ENCODE results near the gene TLK2.
"Not testable (repeated sequence)": the region's sequence is repeated elsewhere in the genome, so short reads cannot be mapped to it uniquely, and the experiment has no call there.

Gene TLK2

GRCh38 chr17:62490990-62491389, 12.4 kb downstream of the TLK2 start:
- DNase-seq, result not testable (repeated sequence)

DNA sequence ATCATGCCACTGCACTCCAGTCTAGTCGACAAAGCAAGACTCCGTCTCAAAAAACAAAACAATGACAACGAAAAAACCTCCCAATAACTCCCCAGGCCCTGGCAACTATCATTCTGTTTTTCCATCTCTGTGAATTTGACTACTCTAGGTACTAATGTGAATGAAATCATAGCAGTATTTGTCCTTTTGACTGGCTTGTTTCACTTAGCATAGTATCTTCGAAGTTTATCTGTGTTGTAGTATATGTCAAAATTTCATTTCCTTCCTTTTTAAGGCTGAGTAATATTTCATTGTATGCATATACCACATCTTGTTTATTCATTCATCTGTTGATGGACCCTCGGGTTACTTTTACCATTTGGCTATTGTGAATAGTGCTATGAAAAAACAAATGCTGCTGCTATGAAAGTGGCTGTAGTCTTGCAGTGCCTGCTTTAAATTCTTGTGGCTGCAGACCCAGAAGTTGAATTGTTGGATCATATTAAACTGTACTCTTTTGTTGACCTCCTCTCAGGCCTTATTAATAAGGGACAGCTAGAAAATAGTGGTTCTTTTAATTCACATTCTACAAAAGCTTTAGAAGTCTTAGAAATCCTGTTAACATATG, 14.5 kb downstream of the TLK2 start:
- not testable (repeated sequence) for DNase-seq

DNA sequence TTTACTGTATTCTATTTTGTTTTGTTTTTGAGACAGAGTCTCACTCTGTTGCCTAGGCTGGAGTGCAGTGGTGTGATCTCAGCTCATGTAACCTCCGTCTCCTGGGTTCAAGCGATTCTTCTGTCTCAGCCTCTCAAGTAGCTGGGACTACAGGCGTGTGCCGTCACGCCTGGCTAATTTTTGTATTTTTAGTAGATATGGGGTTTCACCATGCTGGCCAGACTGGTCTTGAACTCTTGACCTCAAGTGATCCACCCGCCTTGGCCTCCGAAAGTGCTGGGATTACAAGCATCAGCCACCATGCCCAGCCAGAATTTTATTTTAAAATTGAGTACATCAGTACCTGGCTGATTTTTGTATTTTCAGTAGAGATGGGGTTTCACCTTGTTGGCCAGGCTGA, 15.4 kb downstream of the TLK2 start:
- DNase-seq, result not testable (repeated sequence)

GRCh38 chr17:62496344-62496743, 17.7 kb downstream of the TLK2 start:
- not testable (repeated sequence) for DNase-seq

DNA sequence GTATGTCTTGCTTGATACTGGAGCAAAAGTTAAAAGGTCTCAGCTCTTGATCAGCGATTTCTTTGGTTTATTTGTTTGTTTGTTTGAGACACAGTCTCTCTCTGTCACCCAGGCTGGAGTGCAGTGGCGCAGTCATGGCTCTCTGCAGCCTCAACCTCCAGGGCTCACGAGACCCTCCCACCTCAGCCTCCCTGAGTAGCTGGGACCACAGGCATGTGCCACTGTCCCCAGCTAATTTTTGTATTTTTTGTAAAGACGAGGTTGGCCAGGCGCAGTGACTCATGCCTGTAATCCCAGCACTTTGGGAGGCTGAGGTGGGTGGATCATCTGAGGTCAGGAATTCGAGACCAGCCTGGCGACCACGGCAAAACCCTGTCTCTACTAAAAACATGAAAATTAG, 20.2 kb downstream of the TLK2 start:
- not testable (repeated sequence) for DNase-seq

DNA sequence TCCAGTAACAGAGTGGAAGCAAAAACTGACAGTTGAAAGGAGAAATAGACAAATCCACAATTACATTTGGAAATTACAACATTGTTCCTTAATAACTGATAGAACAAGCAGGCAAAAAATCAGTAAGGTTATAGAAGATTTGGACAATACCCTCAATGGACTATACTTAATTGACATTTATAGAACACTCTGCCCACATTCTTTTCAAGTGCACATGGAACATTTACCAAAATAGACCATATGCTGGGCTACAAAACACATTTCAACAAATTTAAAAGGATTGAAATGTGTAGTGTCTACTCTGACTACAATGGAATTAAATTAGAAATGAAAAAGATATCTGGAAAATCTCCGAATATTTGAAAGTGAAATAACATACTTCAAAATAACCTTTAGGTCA, 21.8 kb downstream of the TLK2 start:
- DNase-seq, result not testable (repeated sequence)

DNA sequence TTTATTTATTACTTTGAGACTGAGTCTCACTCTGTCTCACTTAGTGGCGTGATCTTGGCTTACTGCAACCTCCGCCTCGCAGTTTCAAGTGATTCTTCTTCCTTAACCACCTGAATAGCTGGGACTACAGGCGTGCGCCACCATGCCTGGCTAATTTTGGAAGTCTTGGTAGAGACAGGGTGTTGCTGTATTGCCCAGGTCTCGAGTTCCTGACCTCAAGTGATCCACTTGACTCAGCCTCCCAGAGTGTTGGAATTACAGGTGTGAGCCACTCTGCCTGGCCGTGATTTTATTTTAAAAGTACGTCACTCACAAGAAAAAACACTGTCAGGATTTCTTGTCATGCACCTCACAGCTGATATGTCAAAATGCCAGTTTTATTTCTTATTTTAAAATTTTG, 26.2 kb downstream of the TLK2 start:
- not testable (repeated sequence) for DNase-seq

GRCh38 chr17:62507191-62507836, 28.7 kb downstream of the TLK2 start:
- not testable (repeated sequence) for DNase-seq

- not testable (repeated sequence) for DNase-seq
Observed at GRCh38 chr17:62510247-62510819, 31.7 kb downstream of the TLK2 start.

DNA sequence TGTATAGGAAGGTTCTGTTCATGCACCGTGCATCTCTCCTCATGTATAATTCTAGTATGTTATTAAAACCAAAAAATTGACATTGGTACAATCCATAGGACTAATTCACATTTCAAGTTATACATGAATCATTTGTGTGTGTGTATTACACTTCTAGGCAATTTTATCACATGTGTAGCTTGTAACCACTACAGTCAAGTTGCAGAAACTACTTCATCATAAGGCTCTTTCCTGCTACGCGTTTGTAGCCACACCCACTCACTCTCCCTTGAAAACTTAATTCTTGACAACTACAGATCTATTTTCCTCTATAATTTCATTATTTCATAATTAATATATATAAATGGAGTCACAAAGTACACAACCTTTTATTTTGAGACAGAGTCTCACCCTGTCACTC, 32.4 kb downstream of the TLK2 start:
- peak; percentile 14 to 27 (median 19) for DNase-seq

DNA sequence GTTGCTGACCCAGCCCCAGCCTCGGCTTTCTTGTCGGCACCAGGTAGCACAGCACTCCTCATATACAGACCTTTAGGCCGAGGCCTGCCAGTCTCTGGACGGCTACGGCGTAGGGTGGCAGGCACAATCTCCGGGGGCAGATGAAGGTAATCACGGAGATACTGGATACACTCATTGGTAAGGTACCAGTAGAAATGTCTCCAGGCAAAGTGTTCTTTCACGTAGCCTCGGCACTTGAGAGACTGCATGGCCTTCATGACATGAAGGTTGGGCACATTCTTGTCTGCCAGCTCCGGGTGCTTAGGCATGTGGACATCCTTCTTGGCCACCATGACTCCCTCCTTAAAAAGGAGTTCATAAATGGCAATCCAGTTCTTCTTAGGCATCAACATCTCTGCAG, 37.8 kb downstream of the TLK2 start:
- not testable (repeated sequence) for DNase-seq

GRCh38 chr17:62521295-62521694, 42.7 kb downstream of the TLK2 start:
- DNase-seq, result not testable (repeated sequence)

DNA sequence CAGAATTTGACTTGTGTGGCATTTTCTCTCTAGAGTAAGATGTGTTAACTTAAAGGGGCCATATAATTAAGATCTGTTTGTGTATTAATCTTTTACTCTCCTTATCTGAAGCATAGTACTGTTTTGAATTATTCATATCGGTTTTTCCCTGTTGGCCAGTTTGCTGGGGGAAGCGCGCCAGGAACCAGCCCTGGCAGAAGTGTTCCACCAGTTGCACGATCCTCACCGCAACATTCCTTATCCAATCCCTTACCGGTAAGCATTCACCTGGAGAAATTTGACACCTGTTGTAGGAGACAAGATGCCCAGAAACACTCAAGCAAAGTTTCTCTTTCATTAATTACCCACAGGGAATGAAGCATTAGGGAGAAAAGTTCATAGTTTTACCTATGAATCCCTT, 45.5 kb downstream of the TLK2 start:
- not testable (repeated sequence) for DNase-seq

GRCh38 chr17:62525317-62525716, 46.7 kb downstream of the TLK2 start:
- DNase-seq, result peak in 2 of 3 donors; percentile 13 to 21

DNA sequence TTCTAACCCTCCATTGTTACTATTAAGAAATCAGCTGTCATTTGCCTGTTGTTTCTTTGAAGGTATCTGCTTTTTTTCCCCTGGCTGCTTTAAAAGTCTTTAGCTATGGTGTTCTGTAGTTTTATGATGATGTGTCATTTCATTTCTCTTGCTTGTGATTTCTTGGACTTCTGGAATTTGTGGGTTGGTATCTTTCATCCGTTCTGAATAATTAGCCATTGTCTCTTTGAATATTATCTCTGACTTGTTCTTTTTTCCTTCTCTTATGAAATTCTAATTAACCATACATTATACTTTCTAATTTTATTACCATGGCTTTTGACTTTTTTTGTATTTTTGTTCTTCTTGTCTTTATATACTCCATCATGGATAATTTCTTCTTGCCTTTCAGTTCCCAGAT, 52.3 kb downstream of the TLK2 start:
- not testable (repeated sequence) for DNase-seq

DNA sequence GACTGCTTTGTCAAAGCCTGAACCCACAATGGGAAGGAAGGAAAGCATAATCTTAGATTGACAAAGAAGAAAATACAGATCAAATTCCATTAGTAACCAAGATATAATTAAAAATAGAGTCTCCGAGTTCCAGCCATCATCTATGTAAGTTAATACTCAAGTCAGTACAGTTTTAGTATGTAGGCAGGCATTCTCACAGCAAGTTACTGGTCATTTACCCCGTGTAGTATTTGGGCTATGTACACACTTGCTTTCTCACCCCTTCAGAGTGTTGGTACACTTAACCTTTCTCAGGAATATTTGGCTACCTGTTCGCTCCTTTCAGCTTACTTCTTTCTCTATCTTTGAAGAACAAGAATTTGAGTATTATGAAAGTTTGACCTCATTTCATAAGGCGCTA, 57.9 kb downstream of the TLK2 start:
- DNase-seq, result not testable (repeated sequence)

DNA sequence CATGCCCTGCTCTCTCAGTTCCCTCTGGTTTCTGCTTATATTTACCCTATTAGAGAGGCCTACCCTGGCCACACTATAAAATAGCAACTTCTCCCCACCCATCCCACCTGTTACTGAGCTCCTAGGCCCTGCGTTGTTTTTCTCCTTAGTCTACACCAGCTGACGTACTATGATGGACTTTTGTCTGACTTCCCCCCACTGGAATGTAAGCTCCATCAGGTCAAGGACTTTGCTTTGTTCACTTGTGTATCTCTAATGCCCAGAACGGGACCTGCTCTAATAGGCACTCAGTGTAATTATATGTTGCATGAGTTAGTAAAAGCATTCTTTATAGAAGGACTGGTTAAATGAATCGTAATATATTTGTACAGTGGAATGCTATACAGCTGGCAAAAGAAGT, 62.4 kb downstream of the TLK2 start:
- not testable (repeated sequence) for DNase-seq

DNA sequence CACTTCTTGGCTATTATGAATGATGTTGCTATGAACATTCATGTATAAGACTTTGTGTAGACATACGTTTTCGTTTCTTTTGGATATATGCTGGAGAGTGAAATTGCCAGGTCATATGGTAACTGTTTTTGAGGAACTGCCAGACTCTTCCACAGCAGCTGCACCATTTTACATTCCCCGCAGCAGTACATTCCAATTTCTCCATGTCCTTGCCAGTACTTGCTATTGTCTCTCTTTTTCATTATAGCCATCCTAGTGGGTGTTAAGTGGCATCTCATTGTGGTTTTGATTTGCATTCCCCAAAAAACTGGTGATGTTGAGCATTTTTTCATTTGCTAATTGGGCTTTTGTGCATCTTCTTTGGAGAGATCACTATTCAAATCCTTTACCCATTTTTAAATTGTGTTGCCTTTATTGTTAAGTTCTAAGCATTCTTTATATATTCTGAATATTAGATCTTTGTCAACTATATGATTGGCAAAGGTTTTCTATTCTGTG, 64.7 kb downstream of the TLK2 start:
- not testable (repeated sequence) for DNase-seq

- DNase-seq, result peak in 2 of 3 donors; percentile 6 to 16
Observed at GRCh38 chr17:62546066-62546465, 67.4 kb downstream of the TLK2 start.

DNA sequence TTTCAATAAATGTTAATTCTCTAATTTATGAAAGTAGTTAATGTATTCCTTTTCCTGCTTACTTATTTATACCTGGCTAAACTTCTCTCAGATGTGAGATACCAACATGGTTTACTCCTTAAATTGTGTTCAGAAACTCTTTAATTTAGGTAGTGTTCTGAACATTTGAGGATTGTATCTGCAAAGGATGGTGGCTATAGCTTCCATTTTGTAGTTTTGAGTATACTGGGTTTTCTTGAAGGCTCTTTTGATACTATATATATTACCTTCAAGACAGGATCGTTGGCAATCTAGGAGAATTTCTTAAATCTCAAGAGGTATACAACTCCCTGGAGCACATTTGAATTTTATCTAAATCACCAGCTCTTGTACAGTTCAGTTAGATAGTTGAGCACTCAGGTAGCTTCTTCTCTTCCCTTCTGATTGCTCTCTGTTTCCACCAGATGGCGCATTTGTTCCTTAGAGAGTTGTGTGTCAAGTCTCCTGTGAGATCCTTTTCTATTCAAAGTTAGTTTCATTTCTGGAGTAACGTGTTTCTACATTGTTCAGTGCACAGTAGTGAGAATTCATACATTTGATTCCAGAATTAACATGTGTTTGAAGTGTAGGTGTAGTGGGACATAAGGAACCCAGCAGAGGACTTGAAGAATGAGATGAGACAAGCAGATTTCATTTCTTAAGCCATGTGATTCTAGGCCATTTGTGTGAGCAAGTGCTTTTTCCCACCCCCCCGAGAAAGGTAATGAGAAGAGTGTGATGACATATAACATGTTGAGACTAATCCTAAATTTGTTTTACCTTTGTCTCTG, 74.4 kb downstream of the TLK2 start:
- DNase-seq, result peak in 2 of 3 donors; percentile 41 to 65

- not testable (repeated sequence) for DNase-seq
Observed at GRCh38 chr17:62557532-62557931, 78.9 kb downstream of the TLK2 start.

DNA sequence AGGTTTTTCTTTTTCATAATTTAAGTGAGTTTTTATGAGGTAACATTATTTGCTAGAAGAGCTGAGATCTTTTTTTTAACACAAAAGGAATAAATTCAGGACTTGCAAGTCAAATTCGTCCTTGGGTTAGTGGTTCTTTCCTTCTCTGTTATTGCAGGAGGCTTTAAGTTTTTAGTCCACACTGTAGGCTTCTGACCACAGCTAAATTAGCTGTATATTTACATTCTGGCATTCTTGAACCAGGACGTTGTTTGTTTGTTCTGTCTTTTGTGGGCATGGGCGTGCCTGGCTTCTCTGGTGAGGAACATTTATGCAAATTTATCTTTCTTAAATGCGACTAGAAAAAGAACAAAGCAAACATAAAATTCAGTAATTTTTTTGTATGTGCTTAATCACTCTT, 80.3 kb downstream of the TLK2 start:
- DNase-seq, result not testable (repeated sequence)

- not testable (repeated sequence) for DNase-seq
Observed at GRCh38 chr17:62560971-62561370, 82.3 kb downstream of the TLK2 start.
